Right atrium auricular region (tissue), 2 donors: Measurements from ENCODE around the gene RAPGEF2. TPM values are rescaled to one million over a fixed set of nuclear protein-coding genes. Genes with fewer than 3 reads are reported as not detected.
"Not testable (repeated sequence)": the region's sequence is repeated elsewhere in the genome, so short reads cannot be mapped to it uniquely, and the experiment has no call there.

Experiments
- DNase-seq: peaks from one replicate; pipeline ENCODE4 v3.0.0-alpha.2; 2019; ENCODE audit warnings: low spot score
- H3K27ac ChIP-seq, 2 donors: fragments of 200-600 bp; sonication (generic); 1 replicate in 1 of 2; 2 replicates in 1 of 2; pipeline ENCODE4 v1.5.1; 2016 to 2019
- H3K27me3 ChIP-seq, 2 donors: fragments of 200-600 bp; sonication (generic); one replicate each; pipeline versions ENCODE4 v1.5.1 to v1.6.0; 2017 to 2019
- H3K36me3 ChIP-seq: fragments of 200-600 bp; sonication (generic); one replicate; pipeline ENCODE4 v1.5.1; 2016
- H3K4me1 ChIP-seq, 2 donors: fragments of 200-600 bp; sonication (generic); one replicate each; pipeline versions ENCODE4 v1.5.1 to v1.6.0; 2017 to 2019
- H3K4me3 ChIP-seq, 2 donors: fragments of 200-600 bp; sonication (generic); 1 replicate in 1 of 2; 2 replicates in 1 of 2; pipeline ENCODE4 v1.5.1; 2017 to 2019; ENCODE audit warnings: mild to moderate bottlenecking in 1 of 2, moderate library complexity in 1 of 2
- H3K9me3 ChIP-seq, 2 donors: fragments of 200-600 bp; sonication (generic); one replicate each; pipeline ENCODE4 v1.5.1; 2019
- CTCF ChIP-seq, 2 donors: fragments of 200-600 bp; sonication (generic); IDR thresholded peaks; one replicate each; pipeline ENCODE4 v1.5.1; 2019; ENCODE audit warnings: antibody characterized with exemption in 2 of 2
- total RNA-seq, 2 donors: library from RNA; depleted of rRNA; stranded (reverse); fragments of >200 nt; gene quantifications; one replicate each; pipeline ENCODE4 v1.1.0, GENCODE V29; 2016

The RAPGEF2 gene
- total RNA-seq, 2 donors from 2014 or later = 49.8 to 51.5 TPM

- Histone ChIP-seq H3K27me3 (no peaks in the 10 kb centered on the region), H3K4me1 (peaks cover 0 to 36% of the 10 kb centered on the region in 2 donors), H3K36me3 (no peaks in the 10 kb centered on the region), H3K27ac (no peak overlapping the region), H3K9me3 (no peaks in the 10 kb centered on the region), H3K4me3 (no peak overlapping the region)
- no peak for DNase-seq
- TF ChIP-seq CTCF (IDR thresholded peaks at IDR 0.05) = no peak
Measured at GRCh38 chr4:159110961-159111360, 8.1 kb downstream of the RAPGEF2 start.

GRCh38 chr4:159111416-159111815 is 8.5 kb downstream of the RAPGEF2 start:
- peaks cover 0 to 33% of the 10 kb centered on the region in 2 donors for H3K4me1 ChIP-seq
- no peak for DNase-seq
- H3K27ac ChIP-seq = no peak overlapping the region
- no peaks in the 10 kb centered on the region for H3K36me3 ChIP-seq
- H3K9me3 ChIP-seq = no peaks in the 10 kb centered on the region
- no peak overlapping the region for H3K4me3 ChIP-seq
- H3K27me3 ChIP-seq = no peaks in the 10 kb centered on the region
- TF ChIP-seq CTCF (IDR thresholded peaks at IDR 0.05) = no peak

- not testable (repeated sequence) for H3K27ac ChIP-seq, H3K4me3 ChIP-seq, DNase-seq, H3K27me3 ChIP-seq, H3K36me3 ChIP-seq, H3K9me3 ChIP-seq
- peaks cover 0 to 21% of the 10 kb centered on the region in 2 donors for H3K4me1 ChIP-seq
Measured at GRCh38 chr4:159113366-159113765, 10.5 kb downstream of the RAPGEF2 start.

- DNase-seq, H3K27ac ChIP-seq, H3K4me3 ChIP-seq, H3K27me3 ChIP-seq, H3K4me1 ChIP-seq, H3K9me3 ChIP-seq, H3K36me3 ChIP-seq: not testable (repeated sequence)
Measured at GRCh38 chr4:159116098-159116497, 13.2 kb downstream of the RAPGEF2 start.

- not testable (repeated sequence) for H3K27ac ChIP-seq, H3K27me3 ChIP-seq, H3K36me3 ChIP-seq, DNase-seq, H3K4me1 ChIP-seq, H3K9me3 ChIP-seq, H3K4me3 ChIP-seq
Measured at GRCh38 chr4:159116693-159117092, 13.8 kb downstream of the RAPGEF2 start.

GRCh38 chr4:159117564-159117963 is 14.7 kb downstream of the RAPGEF2 start:
- no peaks in the 10 kb centered on the region for H3K36me3 ChIP-seq
- no peak for DNase-seq
- H3K4me3 ChIP-seq = no peak overlapping the region
- H3K9me3 ChIP-seq = no peaks in the 10 kb centered on the region
- H3K4me1 ChIP-seq = peaks cover 0 to 10% of the 10 kb centered on the region in 2 donors
- TF ChIP-seq CTCF (IDR thresholded peaks at IDR 0.05) = no peak
- no peaks in the 10 kb centered on the region for H3K27me3 ChIP-seq
- H3K27ac ChIP-seq = no peak overlapping the region

- no peak overlapping the region for H3K27ac ChIP-seq
- peaks cover 0 to 10% of the 10 kb centered on the region in 2 donors for H3K4me1 ChIP-seq
- no peak for TF ChIP-seq CTCF (IDR thresholded peaks at IDR 0.05)
- DNase-seq = no peak
- no peaks in the 10 kb centered on the region for H3K27me3 ChIP-seq
- no peaks in the 10 kb centered on the region for H3K9me3 ChIP-seq
- no peak overlapping the region for H3K4me3 ChIP-seq
- H3K36me3 ChIP-seq = no peaks in the 10 kb centered on the region
Measured at GRCh38 chr4:159117968-159118367, 15.1 kb downstream of the RAPGEF2 start.
